AG04449 (cell line): Measurements from ENCODE around the gene HS6ST3.

Experiments
- CTCF ChIA-PET: fragments of 350-600 bp; formaldehyde crosslinking; extraction: SDS; loops from one replicate; lab custom pipeline; 2021; ENCODE audit warnings: antibody characterized with exemption; lab: Yijun Ruan, JAX
- POLR2A ChIA-PET: fragments of 400-600, 350-600 bp; formaldehyde crosslinking; extraction: SDS; loops from one replicate; lab custom pipeline; 2020; ENCODE audit warnings: antibody characterized with exemption, inconsistent platforms; lab: Yijun Ruan, JAX
- DNase-seq: peaks from one replicate; pipeline ENCODE4 v3.0.0-alpha.2; 2010; ENCODE audit warnings: low read depth, low spot score
- H3K4me3 ChIP-seq: 2 replicates; pipeline ENCODE4 v1.5.1; 2011; ENCODE audit warnings: low read depth, mild to moderate bottlenecking, control low read depth, low read length
- TF ChIP-seq, protein P1 (sequence below): IDR thresholded peaks from one replicate; pipeline ENCODE4 v1.5.1; 2011; ENCODE audit warnings: mild to moderate bottlenecking, moderate library complexity, low read length, control low read depth, inconsistent platforms; ENCODE audit not compliant: insufficient read depth; ENCODE audit errors: missing control alignments

HS6ST3 gene

GRCh38 chr13:96165840-96166239, 75.9 kb downstream of the HS6ST3 start:
- no peak overlapping the region for H3K4me3 ChIP-seq
- TF ChIP-seq, protein P1, sequence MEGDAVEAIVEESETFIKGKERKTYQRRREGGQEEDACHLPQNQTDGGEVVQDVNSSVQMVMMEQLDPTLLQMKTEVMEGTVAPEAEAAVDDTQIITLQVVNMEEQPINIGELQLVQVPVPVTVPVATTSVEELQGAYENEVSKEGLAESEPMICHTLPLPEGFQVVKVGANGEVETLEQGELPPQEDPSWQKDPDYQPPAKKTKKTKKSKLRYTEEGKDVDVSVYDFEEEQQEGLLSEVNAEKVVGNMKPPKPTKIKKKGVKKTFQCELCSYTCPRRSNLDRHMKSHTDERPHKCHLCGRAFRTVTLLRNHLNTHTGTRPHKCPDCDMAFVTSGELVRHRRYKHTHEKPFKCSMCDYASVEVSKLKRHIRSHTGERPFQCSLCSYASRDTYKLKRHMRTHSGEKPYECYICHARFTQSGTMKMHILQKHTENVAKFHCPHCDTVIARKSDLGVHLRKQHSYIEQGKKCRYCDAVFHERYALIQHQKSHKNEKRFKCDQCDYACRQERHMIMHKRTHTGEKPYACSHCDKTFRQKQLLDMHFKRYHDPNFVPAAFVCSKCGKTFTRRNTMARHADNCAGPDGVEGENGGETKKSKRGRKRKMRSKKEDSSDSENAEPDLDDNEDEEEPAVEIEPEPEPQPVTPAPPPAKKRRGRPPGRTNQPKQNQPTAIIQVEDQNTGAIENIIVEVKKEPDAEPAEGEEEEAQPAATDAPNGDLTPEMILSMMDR, result no peak
- ChIA-PET POLR2A (no interaction called here), CTCF (no interaction called here)
- no peak for DNase-seq

DNA sequence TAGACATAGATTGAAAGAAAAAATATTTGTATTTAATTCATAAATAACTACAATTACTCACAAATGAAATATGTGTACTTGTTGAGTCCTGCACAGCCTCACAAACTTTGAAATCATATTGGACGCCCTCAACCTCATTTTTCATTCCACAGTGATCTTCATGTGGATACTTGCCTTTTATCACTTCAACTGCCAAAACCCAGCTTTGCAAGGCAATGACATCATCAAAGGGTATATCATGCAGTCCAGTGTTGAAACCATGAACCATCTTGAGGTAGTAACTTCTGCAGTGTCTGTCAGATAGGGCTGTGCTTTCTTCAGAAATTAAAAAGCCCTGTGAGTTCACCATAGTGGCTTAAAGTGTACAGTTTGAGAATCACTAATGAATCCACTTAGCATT, 82.2 kb downstream of the HS6ST3 start:
- TF ChIP-seq, protein P1, result no peak
- no peak for DNase-seq

DNA sequence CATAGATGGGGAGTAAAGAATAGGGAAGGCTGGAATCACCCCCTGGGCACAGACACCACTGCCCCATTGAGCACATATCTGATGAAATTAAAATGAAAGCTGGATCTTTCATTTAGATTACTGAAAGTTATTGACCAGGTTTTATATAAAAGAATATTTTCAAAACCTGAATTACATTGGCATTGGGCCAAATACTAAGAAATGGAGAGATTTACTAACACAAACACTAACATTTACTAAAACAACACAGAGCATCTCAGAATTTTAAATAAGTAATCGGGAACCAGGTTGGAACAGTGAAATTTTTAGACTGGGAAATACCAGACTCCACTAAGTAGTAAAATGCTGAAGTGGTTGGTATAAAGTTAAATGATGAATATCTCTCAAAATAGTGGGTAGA, 88.9 kb downstream of the HS6ST3 start:
- CTCF ChIA-PET, result no interaction called here
- POLR2A ChIA-PET, result no interaction called here
- H3K4me3 ChIP-seq, result no peak overlapping the region
- no peak for DNase-seq
- TF ChIP-seq, protein P1, result no peak

More for the DNA sequence above, 82.2 kb downstream of the HS6ST3 start:
- ChIA-PET POLR2A (no interaction called here), CTCF (no interaction called here)
- H3K4me3 ChIP-seq, result no peak overlapping the region

DNA sequence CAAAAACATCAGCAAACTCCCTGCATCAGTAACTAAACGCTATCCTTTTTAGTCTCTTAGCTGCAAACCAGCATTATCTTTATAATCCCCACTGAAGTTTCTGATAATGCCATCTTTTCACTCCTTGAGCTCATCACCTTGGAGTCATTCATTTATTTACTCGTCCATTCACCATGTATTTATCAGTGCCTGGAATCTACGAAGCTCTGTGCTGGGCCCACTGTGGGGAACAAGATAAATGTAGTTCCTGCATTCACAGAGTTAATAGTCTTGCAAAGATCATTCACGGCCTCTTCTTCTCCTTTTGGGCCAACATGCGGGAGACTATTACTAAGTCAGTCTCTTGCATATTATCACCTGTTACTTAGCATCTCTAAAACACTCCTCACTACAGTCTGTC, 89.4 kb downstream of the HS6ST3 start:
- TF ChIP-seq, protein P1, result no peak
- DNase-seq, result no peak
- ChIA-PET POLR2A (no interaction called here), CTCF (no interaction called here)
- H3K4me3 ChIP-seq, result no peak overlapping the region

- CTCF ChIA-PET, result no interaction called here
- POLR2A ChIA-PET, result no interaction called here
- TF ChIP-seq, protein P1, result no peak
- DNase-seq, result no peak
- no peak overlapping the region for H3K4me3 ChIP-seq
Observed at GRCh38 chr13:96181911-96182310, 92.0 kb downstream of the HS6ST3 start.

DNA sequence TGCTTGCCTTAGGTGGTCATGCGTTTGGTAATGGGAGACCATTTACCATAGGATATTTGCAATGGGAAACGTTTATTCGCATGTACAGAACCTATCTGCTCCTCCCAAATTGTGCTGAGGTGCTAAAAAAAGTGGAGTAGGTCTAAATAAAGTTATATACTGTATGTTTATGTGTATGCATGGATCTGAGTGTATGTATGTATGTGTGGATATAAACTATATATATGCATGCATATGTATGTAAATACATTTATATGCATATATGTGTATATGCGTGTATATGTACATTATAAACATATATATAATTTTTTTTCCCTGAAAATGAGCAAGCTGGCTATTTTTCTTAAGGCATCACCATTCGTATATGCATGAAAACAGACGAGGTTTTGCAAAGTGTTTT, 95.9 kb downstream of the HS6ST3 start:
- CTCF ChIA-PET, result no interaction called here
- POLR2A ChIA-PET, result no interaction called here
- TF ChIP-seq, protein P1, result no peak
- DNase-seq, result no peak
- no peak overlapping the region for H3K4me3 ChIP-seq
